Measurements from ENCODE around the gene FPR2. TPM values are rescaled to one million over a fixed set of nuclear protein-coding genes. Genes with fewer than 3 reads are reported as not detected.

The FPR2 gene
- total and polyA plus RNA-seq, 9 of the 15 experiments (the other 6 are each of a cell fraction or from before 2014, with no cell fraction given), result 0.03 to 0.15 (median 0.07) TPM; not detected in 6

- peaks cover 9% of the 10 kb centered on the region for H3K9me3 ChIP-seq (replicated peaks; ENCODE audit: control insufficient read depth, insufficient read depth, low read depth, low read length)
- H4K20me1 ChIP-seq (replicated peaks; ENCODE audit: control insufficient read depth, insufficient read depth, low read length), result no peaks in the 10 kb centered on the region
- ChIA-PET POLR2A (no interaction called here), CTCF (ENCODE audit: low intra/inter-chr PET ratio) (no interaction called here)
- H3K4me2 ChIP-seq (ENCODE audit: insufficient read depth, low read length), result no peak overlapping the region
- 73% methylated on average over 2 of the region's 2 CpGs for WGBS (ENCODE audit: insufficient coverage, low coverage, missing lambda C conversion rate)
- H3K27ac ChIP-seq (ENCODE audit: extremely low read depth, low read depth, low read length), result no peak overlapping the region; the same call in 2 of the 3 replicates
- peaks cover 13% of the 10 kb centered on the region; the same call in 2 of the 3 replicates for H3K79me2 ChIP-seq (ENCODE audit: control insufficient read depth, insufficient read depth, low read length)
- H3K4me1 ChIP-seq (replicated peaks in 1 of 2; ENCODE audit: control insufficient read depth in 2 of 2, insufficient read depth in 2 of 2, low read length in 2 of 2), result peaks cover 27 to 84% of the 10 kb centered on the region in 2 experiments
- H2AFZ ChIP-seq (ENCODE audit: low read depth, low read length), result no peak overlapping the region
- no peak for ATAC-seq
- no TSS peak for BruUV-seq (replicated peaks)
- TF ChIP-seq ADNP (tag; IDR thresholded peaks at IDR 0.05) (peak; percentile 62; the same call in 1 of the 2 replicates), CBX3 (IDR thresholded peaks at IDR 0.05; ENCODE audit: borderline replicate concordance in 1 of 2, low read length in 2 of 2) (peak in 1 of 2 experiments; percentile 60; a peak in 1 of 3 replicates), TRIM28 (IDR thresholded peaks at IDR 0.05) (peak; percentile 81; the same call in 1 of the 2 replicates), BACH1 (tag; IDR thresholded peaks at IDR 0.05) (no peak), TRIM24 (IDR thresholded peaks at IDR 0.05) (peak; percentile 21 to 80; a peak in 3 of 4 replicates), ZNF316 (IDR thresholded peaks at IDR 0.05) (peak; percentile 86), ZNF239 (CRISPR knock-in tag; IDR thresholded peaks at IDR 0.05) (no peak), ATF7 (IDR thresholded peaks at IDR 0.05) (no peak), HDAC3 (IDR thresholded peaks at IDR 0.05; ENCODE audit: borderline replicate concordance, partially characterized antibody) (no peak)
- no peaks in the 10 kb centered on the region for H3K9me1 ChIP-seq (ENCODE audit: control insufficient read depth, insufficient read depth, low read length)
- H3K9ac ChIP-seq (ENCODE audit: insufficient read depth in 1 of 2, low read depth in 2 of 2, low read length in 2 of 2), result no peak overlapping the region
- no peaks in the 10 kb centered on the region for H3K27me3 ChIP-seq (ENCODE audit: control insufficient read depth in 2 of 2, insufficient read depth in 2 of 2, low read length in 2 of 2)
- H3K36me3 ChIP-seq (ENCODE audit: control insufficient read depth, insufficient read depth, low read length), result 0 out of 3 replicates have a peak, but pooled peaks cover 2% of the 10 kb centered on the region
- no peak overlapping the region for H3K4me3 ChIP-seq
- no peak for DNase-seq (ENCODE audit: extremely low read depth in 1 of 4, low spot score in 3 of 4)
- in situ Hi-C loops (cut with MboI) (no loop called here), intact Hi-C loops (cut with micrococcal nuclease) (no loop called here)
- no peak for FAIRE-seq
Measured at GRCh38 chr19:51802775-51803174, 41.8 kb downstream of the FPR2 start.

All from K562 (cell line).